ENCODE data around the gene UCK2. TPM values are rescaled to one million over a fixed set of nuclear protein-coding genes. Genes with fewer than 3 reads are reported as not detected.
A peak's percentile ranks its signal among the peaks of the same experiment; 100 is the strongest.

The UCK2 gene
- total and polyA plus RNA-seq, 9 of the 15 experiments (the other 6 are each of a cell fraction or from before 2014, with no cell fraction given), result 71.6 to 145 (median 95.8) TPM

- in situ Hi-C loops (cut with MboI), result no loop called here
- peak overlapping the region in 1 of 2 experiments; percentile 17; a peak in 1 of 4 replicates for H3K9ac ChIP-seq (ENCODE audit: insufficient read depth in 1 of 2, low read depth in 2 of 2, low read length in 2 of 2)
- POLR2A ChIA-PET, result interaction anchor here (0.8 to 2.0 kb wide), 5 partner anchors 9 to 206 kb away, joined by 3 to 7 read pairs (median 3); partner anchors contain the start of gene ALDH9A1
Observed at GRCh38 chr1:165903672-165904071, 76.3 kb downstream of the UCK2 start.

GRCh38 chr1:165904948-165905347, 77.5 kb downstream of the UCK2 start:
- ChIA-PET CTCF (ENCODE audit: low intra/inter-chr PET ratio) (no interaction called here), POLR2A (interaction anchor here (1.3 kb wide), 1 partner anchor 50 kb away, joined by 3 read pairs; no protein-coding TSS in a partner anchor)
- H4K20me1 ChIP-seq (replicated peaks; ENCODE audit: control insufficient read depth, insufficient read depth, low read length), result no peaks in the 10 kb centered on the region
- H3K4me1 ChIP-seq (replicated peaks in 1 of 2; ENCODE audit: control insufficient read depth in 2 of 2, insufficient read depth in 2 of 2, low read length in 2 of 2), result peaks cover 0 to 3% of the 10 kb centered on the region in 2 experiments; a peak in 1 of 5 replicates
- no peak overlapping the region for H3K4me2 ChIP-seq (ENCODE audit: insufficient read depth, low read length)
- no peaks in the 10 kb centered on the region for H3K27me3 ChIP-seq (ENCODE audit: control insufficient read depth in 2 of 2, insufficient read depth in 2 of 2, low read length in 2 of 2)
- ATAC-seq (no peak), DNase-seq (ENCODE audit: extremely low read depth in 1 of 4, low spot score in 3 of 4) (no peak), FAIRE-seq (no peak)
- no peak overlapping the region for H3K9ac ChIP-seq (ENCODE audit: insufficient read depth in 1 of 2, low read depth in 2 of 2, low read length in 2 of 2)
- intact Hi-C loops (cut with micrococcal nuclease) (no loop called here), in situ Hi-C loops (cut with MboI) (loop anchor here (5.0 kb wide), 1 partner anchor 183 kb away; no protein-coding TSS in a partner anchor)
- no peak overlapping the region for H2AFZ ChIP-seq (ENCODE audit: low read depth, low read length)
- 90% methylated on average over 4 of the region's 4 CpGs for WGBS (ENCODE audit: insufficient coverage, low coverage, missing lambda C conversion rate)
- H3K4me3 ChIP-seq, result no peak overlapping the region
- no peaks in the 10 kb centered on the region for H3K9me1 ChIP-seq (ENCODE audit: control insufficient read depth, insufficient read depth, low read length)
- no peaks in the 10 kb centered on the region for H3K9me3 ChIP-seq (replicated peaks; ENCODE audit: control insufficient read depth, insufficient read depth, low read depth, low read length)
- H3K36me3 ChIP-seq (ENCODE audit: control insufficient read depth, insufficient read depth, low read length), result peaks cover 91% of the 10 kb centered on the region
- no peaks in the 10 kb centered on the region for H3K79me2 ChIP-seq (ENCODE audit: control insufficient read depth, insufficient read depth, low read length)
- no peak overlapping the region for H3K27ac ChIP-seq (ENCODE audit: extremely low read depth, low read depth, low read length)
- no TSS peak for BruUV-seq (replicated peaks)
- TF ChIP-seq SNAPC5 (CRISPR knock-in tag; IDR thresholded peaks at IDR 0.05) (no peak), ZFX (CRISPR knock-in tag; IDR thresholded peaks at IDR 0.05) (no peak), ZBTB2 (IDR thresholded peaks at IDR 0.05) (no peak), ATF6 (CRISPR knock-in tag; IDR thresholded peaks at IDR 0.05) (no peak), MCM7 (IDR thresholded peaks at IDR 0.05) (no peak), FOXO4 (CRISPR knock-in tag; IDR thresholded peaks at IDR 0.05) (no peak), CAMTA2 (CRISPR knock-in tag; conservative IDR thresholded peaks at IDR 0.05) (no peak), SP2 (IDR thresholded peaks at IDR 0.05; ENCODE audit: extremely low read depth, low read depth, low read length, poor library complexity, severe bottlenecking) (no peak), MEIS2 (IDR thresholded peaks at IDR 0.05; ENCODE audit: partially characterized antibody) (no peak), MAFG (tag; conservative IDR thresholded peaks at IDR 0.05) (no peak)

More at GRCh38 chr1:165903672-165904071, 76.3 kb downstream of the UCK2 start:
- no peak overlapping the region for H3K27ac ChIP-seq (ENCODE audit: extremely low read depth, low read depth, low read length)
- no peak overlapping the region for H3K4me3 ChIP-seq
- FAIRE-seq (no peak), DNase-seq (ENCODE audit: extremely low read depth in 1 of 4, low spot score in 3 of 4) (no peak), ATAC-seq (no peak)
- H3K36me3 ChIP-seq (ENCODE audit: control insufficient read depth, insufficient read depth, low read length), result peaks cover 91% of the 10 kb centered on the region
- intact Hi-C loops (cut with micrococcal nuclease), result no loop called here
- no TSS peak for BruUV-seq (replicated peaks)
- no peaks in the 10 kb centered on the region for H3K9me3 ChIP-seq (replicated peaks; ENCODE audit: control insufficient read depth, insufficient read depth, low read depth, low read length)
- no peak for TF ChIP-seq ZNF780A (CRISPR knock-in tag; IDR thresholded peaks at IDR 0.05)
- TF ChIP-seq CREB1 (IDR thresholded peaks at IDR 0.05), result no peak
- no peak for TF ChIP-seq CREB1 (CRISPR knock-in tag; IDR thresholded peaks at IDR 0.05)
- no peak overlapping the region for H2AFZ ChIP-seq (ENCODE audit: low read depth, low read length)
- H3K27me3 ChIP-seq (ENCODE audit: control insufficient read depth in 2 of 2, insufficient read depth in 2 of 2, low read length in 2 of 2), result no peaks in the 10 kb centered on the region
- no peaks in the 10 kb centered on the region for H3K79me2 ChIP-seq (ENCODE audit: control insufficient read depth, insufficient read depth, low read length)
- H3K4me1 ChIP-seq (replicated peaks in 1 of 2; ENCODE audit: control insufficient read depth in 2 of 2, insufficient read depth in 2 of 2, low read length in 2 of 2), result peaks cover 0 to 3% of the 10 kb centered on the region in 2 experiments; a peak in 1 of 5 replicates
- 85% methylated on average over 1 of the region's 1 CpG for WGBS (ENCODE audit: insufficient coverage, low coverage, missing lambda C conversion rate)
- H3K9me1 ChIP-seq (ENCODE audit: control insufficient read depth, insufficient read depth, low read length), result no peaks in the 10 kb centered on the region
- CTCF ChIA-PET (ENCODE audit: low intra/inter-chr PET ratio), result no interaction called here
- H3K4me2 ChIP-seq (ENCODE audit: insufficient read depth, low read length), result no peak overlapping the region
- no peaks in the 10 kb centered on the region for H4K20me1 ChIP-seq (replicated peaks; ENCODE audit: control insufficient read depth, insufficient read depth, low read length)

All from K562 (cell line).